ENCODE results near the gene SCUBE2.

DNA sequence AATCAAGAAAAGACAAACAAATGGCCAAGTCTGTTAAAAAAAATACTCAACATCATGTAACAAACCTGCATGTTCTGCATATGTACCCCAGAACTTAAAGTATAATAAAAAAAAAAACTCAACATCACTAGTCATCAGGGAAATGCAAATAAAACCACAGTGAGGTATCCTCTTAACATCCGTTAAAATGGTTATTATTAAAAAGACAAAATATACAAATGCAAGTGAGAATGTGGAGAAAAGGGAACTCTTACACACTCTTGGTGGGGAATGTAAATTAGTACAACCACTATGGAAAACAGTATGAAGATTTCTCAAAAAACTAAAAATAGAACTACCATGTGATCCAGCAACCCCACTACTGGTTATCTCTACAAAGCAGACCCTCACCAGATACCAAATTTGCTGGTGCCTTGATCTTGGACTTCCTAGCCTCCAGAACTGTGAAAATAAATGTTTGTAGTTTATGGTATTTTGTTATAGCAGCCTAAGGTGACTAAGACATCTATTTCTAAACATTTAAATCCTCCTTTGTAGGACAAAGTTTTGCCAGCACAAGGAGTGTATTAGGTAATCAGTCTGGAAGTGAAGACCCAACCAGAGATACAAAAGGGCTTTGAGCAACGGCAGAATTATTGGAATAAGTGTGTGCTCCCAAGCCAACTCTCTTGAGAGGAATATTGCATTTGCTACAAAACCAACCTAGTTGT, 32.4 kb upstream of the SCUBE2 start:
- TF ChIP-seq CTCF (IDR thresholded peaks at IDR 0.05 in 4 of 5, conservative IDR thresholded peaks at IDR 0.05 in 1 of 5) = no peak
- TF ChIP-seq POLR2A (IDR thresholded peaks at IDR 0.05) = no peak
